K562 (cell line): Measurements from ENCODE around the gene CEACAM8. TPM values are rescaled to one million over a fixed set of nuclear protein-coding genes. Genes with fewer than 3 reads are reported as not detected.

Experiments used
- GTF3C2 ChIP-seq: IDR thresholded peaks from 3 replicates; pipeline ENCODE4 v1.6.1; 2011; ENCODE audit warnings: borderline replicate concordance, mild to moderate bottlenecking, moderate library complexity; ENCODE audit not compliant: insufficient read length; ENCODE audit errors: extremely low read depth
- RHOXF2B ChIP-seq: fragments of 250-450 bp; sonication (Bioruptor Pico); conservative IDR thresholded peaks from 2 replicates; pipeline ENCODE4 v1.5.1; 2021
- XRCC4 ChIP-seq: IDR thresholded peaks from one replicate; pipeline ENCODE4 v1.6.1; 2011; ENCODE audit not compliant: insufficient read depth, insufficient read length; ENCODE audit errors: extremely low read depth
- ZBTB8A ChIP-seq: fragments of 450-650 bp; IDR thresholded peaks from 2 replicates; pipeline ENCODE4 v1.6.1; 2018; ENCODE audit warnings: mild to moderate bottlenecking, moderate library complexity; ENCODE audit not compliant: partially characterized antibody
- ZMIZ1 ChIP-seq, 2 experiments: fragments of 150-350 bp in 1 of 2; IDR thresholded peaks; 2 replicates each; pipeline ENCODE4 v1.6.1; 2012 to 2016; ENCODE audit warnings: low read depth in 2 of 2, low read length in 2 of 2, mild to moderate bottlenecking in 1 of 2, moderate library complexity in 1 of 2
- polyA plus RNA-seq, 8 experiments: library from polyadenylated mRNA; depleted of rRNA in 4 of 8; stranded (reverse) in 5 of 8; unstranded in 3 of 8; fragments of >200 nt; fragmentation: Nextera tagmentation in 2 of 8; fragmentation: Illumina TruSeq in 1 of 8; extraction: Ambion mirVana in 2 of 8; extraction: Trizol in 1 of 8; gene quantifications; 2 replicates each; pipeline versions ENCODE4 v1.2.1 to v1.2.3, GENCODE V29; 2011 to 2014; ENCODE audit warnings: inconsistent platforms in 1 of 8, missing spikeins in 1 of 8
- total RNA-seq, 7 experiments: library from RNA; depleted of rRNA in 6 of 7; stranded (reverse); fragments of >200 nt in 6 of 7; fragmentation: Illumina TruSeq in 2 of 7; extraction: Trizol in 2 of 7; gene quantifications; 2 replicates each; pipeline versions ENCODE4 v1.2.1 to v1.2.3, GENCODE V29; 2011 to 2021; ENCODE audit warnings: low replicate concordance in 1 of 7
- TF ChIP-seq, protein P1 (sequence below): fragments of 200-800 bp; sonication (Bioruptor generic); IDR thresholded peaks from 2 replicates; pipeline ENCODE4 v1.6.1; 2016; ENCODE audit warnings: missing genetic modification characterization, missing compliant biosample characterization
- TF ChIP-seq, protein P2 (sequence below): sonication (generic); formaldehyde crosslinking; IDR thresholded peaks from 2 replicates; pipeline ENCODE4 v1.8.0; 2022; ENCODE audit warnings: mild to moderate bottlenecking, low read depth, missing genetic modification reagents

The CEACAM8 gene
- total and polyA plus RNA-seq, 9 of the 15 experiments (the other 6 are each of a cell fraction or from before 2014, with no cell fraction given): not detected

DNA sequence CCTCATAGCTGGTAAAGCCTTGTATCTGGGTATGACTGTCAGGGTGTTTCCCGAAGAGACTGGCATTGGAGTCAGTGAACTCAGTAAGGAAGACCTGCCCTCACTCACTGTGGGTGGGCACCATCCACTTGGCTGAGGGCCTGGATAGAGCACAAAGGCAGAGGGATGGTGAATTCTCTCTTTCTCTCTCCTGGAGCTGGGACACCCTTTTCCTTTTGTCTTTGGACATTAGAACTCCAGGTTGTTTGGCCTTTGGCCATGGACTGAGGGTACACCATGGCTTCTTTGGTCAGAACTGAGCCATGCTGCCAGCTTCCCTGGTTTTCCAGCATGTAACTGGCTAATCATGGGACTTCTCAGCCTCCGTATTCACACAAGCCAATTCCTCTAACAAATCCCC lies 61.8 kb downstream of the CEACAM8 start (continued):
- TF ChIP-seq GTF3C2 (no peak), RHOXF2B (CRISPR knock-in tag) (no peak), ZMIZ1 (IDR thresholded peaks at IDR 0.05; ENCODE audit: low read depth in 2 of 2, low read length in 2 of 2) (no peak), XRCC4 (no peak), ZBTB8A (no peak)
- TF ChIP-seq, protein P1, sequence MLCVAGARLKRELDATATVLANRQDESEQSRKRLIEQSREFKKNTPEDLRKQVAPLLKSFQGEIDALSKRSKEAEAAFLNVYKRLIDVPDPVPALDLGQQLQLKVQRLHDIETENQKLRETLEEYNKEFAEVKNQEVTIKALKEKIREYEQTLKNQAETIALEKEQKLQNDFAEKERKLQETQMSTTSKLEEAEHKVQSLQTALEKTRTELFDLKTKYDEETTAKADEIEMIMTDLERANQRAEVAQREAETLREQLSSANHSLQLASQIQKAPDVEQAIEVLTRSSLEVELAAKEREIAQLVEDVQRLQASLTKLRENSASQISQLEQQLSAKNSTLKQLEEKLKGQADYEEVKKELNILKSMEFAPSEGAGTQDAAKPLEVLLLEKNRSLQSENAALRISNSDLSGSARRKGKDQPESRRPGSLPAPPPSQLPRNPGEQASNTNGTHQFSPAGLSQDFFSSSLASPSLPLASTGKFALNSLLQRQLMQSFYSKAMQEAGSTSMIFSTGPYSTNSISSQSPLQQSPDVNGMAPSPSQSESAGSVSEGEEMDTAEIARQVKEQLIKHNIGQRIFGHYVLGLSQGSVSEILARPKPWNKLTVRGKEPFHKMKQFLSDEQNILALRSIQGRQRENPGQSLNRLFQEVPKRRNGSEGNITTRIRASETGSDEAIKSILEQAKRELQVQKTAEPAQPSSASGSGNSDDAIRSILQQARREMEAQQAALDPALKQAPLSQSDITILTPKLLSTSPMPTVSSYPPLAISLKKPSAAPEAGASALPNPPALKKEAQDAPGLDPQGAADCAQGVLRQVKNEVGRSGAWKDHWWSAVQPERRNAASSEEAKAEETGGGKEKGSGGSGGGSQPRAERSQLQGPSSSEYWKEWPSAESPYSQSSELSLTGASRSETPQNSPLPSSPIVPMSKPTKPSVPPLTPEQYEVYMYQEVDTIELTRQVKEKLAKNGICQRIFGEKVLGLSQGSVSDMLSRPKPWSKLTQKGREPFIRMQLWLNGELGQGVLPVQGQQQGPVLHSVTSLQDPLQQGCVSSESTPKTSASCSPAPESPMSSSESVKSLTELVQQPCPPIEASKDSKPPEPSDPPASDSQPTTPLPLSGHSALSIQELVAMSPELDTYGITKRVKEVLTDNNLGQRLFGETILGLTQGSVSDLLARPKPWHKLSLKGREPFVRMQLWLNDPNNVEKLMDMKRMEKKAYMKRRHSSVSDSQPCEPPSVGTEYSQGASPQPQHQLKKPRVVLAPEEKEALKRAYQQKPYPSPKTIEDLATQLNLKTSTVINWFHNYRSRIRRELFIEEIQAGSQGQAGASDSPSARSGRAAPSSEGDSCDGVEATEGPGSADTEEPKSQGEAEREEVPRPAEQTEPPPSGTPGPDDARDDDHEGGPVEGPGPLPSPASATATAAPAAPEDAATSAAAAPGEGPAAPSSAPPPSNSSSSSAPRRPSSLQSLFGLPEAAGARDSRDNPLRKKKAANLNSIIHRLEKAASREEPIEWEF (CRISPR knock-in tag): no peak
- TF ChIP-seq, protein P2, sequence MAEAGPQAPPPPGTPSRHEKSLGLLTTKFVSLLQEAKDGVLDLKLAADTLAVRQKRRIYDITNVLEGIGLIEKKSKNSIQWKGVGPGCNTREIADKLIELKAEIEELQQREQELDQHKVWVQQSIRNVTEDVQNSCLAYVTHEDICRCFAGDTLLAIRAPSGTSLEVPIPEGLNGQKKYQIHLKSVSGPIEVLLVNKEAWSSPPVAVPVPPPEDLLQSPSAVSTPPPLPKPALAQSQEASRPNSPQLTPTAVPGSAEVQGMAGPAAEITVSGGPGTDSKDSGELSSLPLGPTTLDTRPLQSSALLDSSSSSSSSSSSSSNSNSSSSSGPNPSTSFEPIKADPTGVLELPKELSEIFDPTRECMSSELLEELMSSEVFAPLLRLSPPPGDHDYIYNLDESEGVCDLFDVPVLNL (CRISPR knock-in tag): no peak
